Activated naive CD4-positive, alpha-beta T cell treated with anti-CD3 and anti-CD28 coated beads for 36 hours (primary cell): ENCODE results near the gene CEP57. TPM values are rescaled to one million over a fixed set of nuclear protein-coding genes. Genes with fewer than 3 reads are reported as not detected.
"Not testable (repeated sequence)": the region's sequence is repeated elsewhere in the genome, so short reads cannot be mapped to it uniquely, and the experiment has no call there.

Experiments used
- CTCF ChIA-PET: fragments of 350-600 bp; sonication (Branson Sonifier 250); formaldehyde crosslinking; loops from one replicate; lab custom pipeline; 2021; ENCODE audit warnings: antibody characterized with exemption; lab: Charles Lee
- DNase-seq: peaks from one replicate; pipeline ENCODE4 v3.0.0-alpha.2; 2020
- H3K27ac Mint-ChIP-seq: one replicate; pipeline ENCODE4 v1.8.0; 2021; ENCODE audit warnings: mild to moderate bottlenecking, mixed read lengths
- H3K27me3 Mint-ChIP-seq: one replicate; pipeline ENCODE4 v1.8.0; 2021; ENCODE audit warnings: low read depth, mixed read lengths
- H3K36me3 Mint-ChIP-seq: one replicate; pipeline ENCODE4 v1.8.0; 2021; ENCODE audit warnings: low read depth, mixed read lengths
- H3K4me1 Mint-ChIP-seq: one replicate; pipeline ENCODE4 v1.8.0; 2021; ENCODE audit warnings: low read depth, mixed read lengths
- H3K4me3 Mint-ChIP-seq: one replicate; pipeline ENCODE4 v1.8.0; 2021; ENCODE audit warnings: mild to moderate bottlenecking, moderate library complexity, mixed read lengths
- H3K9me3 Mint-ChIP-seq: one replicate; pipeline ENCODE4 v1.8.0; 2021; ENCODE audit warnings: mixed read lengths
- intact Hi-C: fragments of 100-400 bp; cut with micrococcal nuclease; formaldehyde crosslinking; loops from one replicate; pipeline ENCODE4 v1.15.1; 2023
- total RNA-seq, 2 experiments: library from RNA; stranded (reverse); gene quantifications; one replicate each; pipeline ENCODE4 v1.2.3, GENCODE V29; 2021

The CEP57 gene
- total RNA-seq, 2 experiments from 2014 or later: 110 to 115 TPM

GRCh38 chr11:95833378-95833777, 43.1 kb downstream of the CEP57 start:
- H3K4me3 Mint-ChIP-seq: no peak overlapping the region
- H3K27me3 Mint-ChIP-seq: no peaks in the 10 kb centered on the region
- no peaks in the 10 kb centered on the region for H3K9me3 Mint-ChIP-seq
- DNase-seq: no peak
- peaks cover 34% of the 10 kb centered on the region for H3K36me3 Mint-ChIP-seq
- intact Hi-C loops: loop anchor here (5.0 kb wide), 1 partner anchor 681 kb away; no protein-coding TSS in a partner anchor
- CTCF ChIA-PET: interaction anchor here (0.9 to 1.6 kb wide), 4 partner anchors 41 to 592 kb away, joined by 3 to 4 read pairs (median 4); no protein-coding TSS in a partner anchor
- peaks cover 12% of the 10 kb centered on the region for H3K4me1 Mint-ChIP-seq
- no peak overlapping the region for H3K27ac Mint-ChIP-seq

- Mint-ChIP-seq H3K4me3 (no peak overlapping the region), H3K9me3 (no peaks in the 10 kb centered on the region), H3K27me3 (no peaks in the 10 kb centered on the region), H3K4me1 (peaks cover 8% of the 10 kb centered on the region), H3K27ac (no peak overlapping the region), H3K36me3 (peaks cover 31% of the 10 kb centered on the region)
- CTCF ChIA-PET: interaction anchor here (0.7 to 3.7 kb wide), 17 partner anchors 10 to 630 kb away, joined by 3 to 25 read pairs (median 5); partner anchors contain the start of gene MAML2
- intact Hi-C loops: loop anchor here (5.0 kb wide), 4 partner anchors 132 to 407 kb away; no protein-coding TSS in a partner anchor
- no peak for DNase-seq
These were observed 45.1 kb downstream of the CEP57 start for GRCh38 chr11:95835351-95835750.

- peak; percentile 77 for DNase-seq
- Mint-ChIP-seq H3K4me3 (no peak overlapping the region), H3K27me3 (no peaks in the 10 kb centered on the region), H3K9me3 (no peaks in the 10 kb centered on the region), H3K27ac (no peak overlapping the region), H3K36me3 (peaks cover 30% of the 10 kb centered on the region), H3K4me1 (peaks cover 4% of the 10 kb centered on the region)
- CTCF ChIA-PET: interaction anchor here (0.7 to 3.7 kb wide), 24 partner anchors 9 to 677 kb away, joined by 3 to 25 read pairs (median 4); partner anchors contain the start of gene MAML2
- intact Hi-C loops: loop anchor here (1.0 to 5.0 kb wide), 8 partner anchors 131 to 590 kb away; partner anchors contain the start of genes CCDC82 and MAML2
These were observed 45.6 kb downstream of the CEP57 start for GRCh38 chr11:95835768-95836488.

GRCh38 chr11:95845167-95845566, 54.9 kb downstream of the CEP57 start:
- no peaks in the 10 kb centered on the region for H3K4me1 Mint-ChIP-seq
- DNase-seq: no peak
- no peak overlapping the region for H3K27ac Mint-ChIP-seq
- CTCF ChIA-PET: interaction anchor here (0.6 to 1.7 kb wide), 3 partner anchors 9 to 549 kb away, joined by 3 to 11 read pairs (median 3); no protein-coding TSS in a partner anchor
- intact Hi-C loops: no loop called here
- no peaks in the 10 kb centered on the region for H3K9me3 Mint-ChIP-seq
- no peak overlapping the region for H3K4me3 Mint-ChIP-seq
- H3K36me3 Mint-ChIP-seq: peaks cover 12% of the 10 kb centered on the region
- H3K27me3 Mint-ChIP-seq: no peaks in the 10 kb centered on the region

- Mint-ChIP-seq H3K4me1 (no peaks in the 10 kb centered on the region), H3K9me3 (no peaks in the 10 kb centered on the region), H3K4me3 (no peak overlapping the region), H3K36me3 (peaks cover 9% of the 10 kb centered on the region), H3K27ac (no peak overlapping the region), H3K27me3 (no peaks in the 10 kb centered on the region)
- intact Hi-C loops: loop anchor here (1.0 kb wide), 3 partner anchors 494 to 577 kb away; partner anchors contain the start of gene MAML2
- CTCF ChIA-PET: interaction anchor here (0.5 to 3.3 kb wide), 17 partner anchors 8 to 615 kb away, joined by 3 to 17 read pairs (median 6); partner anchors contain the start of genes CCDC82, CEP57, JRKL and MAML2
- DNase-seq: peak; percentile 65
These were observed 59.0 kb downstream of the CEP57 start for GRCh38 chr11:95849087-95849825.

GRCh38 chr11:95850137-95850536, 59.8 kb downstream of the CEP57 start:
- no peak overlapping the region for H3K27ac Mint-ChIP-seq
- H3K36me3 Mint-ChIP-seq: peaks cover 6% of the 10 kb centered on the region
- CTCF ChIA-PET: interaction anchor here (0.6 to 3.3 kb wide), 8 partner anchors 11 to 604 kb away, joined by 3 to 17 read pairs (median 8); partner anchors contain the start of genes CCDC82 and JRKL

GRCh38 chr11:95853138-95853537, 62.8 kb downstream of the CEP57 start:
- H3K36me3 Mint-ChIP-seq: peaks cover 5% of the 10 kb centered on the region
- H3K27ac Mint-ChIP-seq: no peak overlapping the region
- no peaks in the 10 kb centered on the region for H3K27me3 Mint-ChIP-seq
- CTCF ChIA-PET: no interaction called here
- no peak for DNase-seq
- H3K9me3 Mint-ChIP-seq: no peaks in the 10 kb centered on the region
- no peaks in the 10 kb centered on the region for H3K4me1 Mint-ChIP-seq
- H3K4me3 Mint-ChIP-seq: no peak overlapping the region
- intact Hi-C loops: no loop called here

More at GRCh38 chr11:95850137-95850536, 59.8 kb downstream of the CEP57 start:
- no peaks in the 10 kb centered on the region for H3K4me1 Mint-ChIP-seq
- DNase-seq: no peak
- no peaks in the 10 kb centered on the region for H3K27me3 Mint-ChIP-seq
- no peaks in the 10 kb centered on the region for H3K9me3 Mint-ChIP-seq
- intact Hi-C loops: no loop called here
- H3K4me3 Mint-ChIP-seq: no peak overlapping the region

- H3K36me3 Mint-ChIP-seq: peaks cover 8% of the 10 kb centered on the region
- intact Hi-C loops: no loop called here
- H3K4me3 Mint-ChIP-seq: no peak overlapping the region
- CTCF ChIA-PET: no interaction called here
- no peaks in the 10 kb centered on the region for H3K9me3 Mint-ChIP-seq
- H3K27ac Mint-ChIP-seq: no peak overlapping the region
- H3K27me3 Mint-ChIP-seq: no peaks in the 10 kb centered on the region
- no peaks in the 10 kb centered on the region for H3K4me1 Mint-ChIP-seq
- DNase-seq: no peak
These were observed 63.6 kb downstream of the CEP57 start for GRCh38 chr11:95853862-95854261.

GRCh38 chr11:95854362-95854761, 64.1 kb downstream of the CEP57 start:
- CTCF ChIA-PET, H3K27ac Mint-ChIP-seq: not testable (repeated sequence)

GRCh38 chr11:95860024-95860423, 69.7 kb downstream of the CEP57 start:
- H3K27me3 Mint-ChIP-seq, H3K27ac Mint-ChIP-seq, DNase-seq, intact Hi-C loops, H3K4me1 Mint-ChIP-seq, H3K9me3 Mint-ChIP-seq, H3K4me3 Mint-ChIP-seq, CTCF ChIA-PET: not testable (repeated sequence)
- H3K36me3 Mint-ChIP-seq: peaks cover 14% of the 10 kb centered on the region

More at GRCh38 chr11:95854362-95854761, 64.1 kb downstream of the CEP57 start:
- intact Hi-C loops, H3K4me3 Mint-ChIP-seq, DNase-seq, H3K4me1 Mint-ChIP-seq, H3K27me3 Mint-ChIP-seq, H3K36me3 Mint-ChIP-seq, H3K9me3 Mint-ChIP-seq: not testable (repeated sequence)

GRCh38 chr11:95863486-95864140, 73.3 kb downstream of the CEP57 start:
- H3K27me3 Mint-ChIP-seq: no peaks in the 10 kb centered on the region
- no peak overlapping the region for H3K4me3 Mint-ChIP-seq
- no peak for DNase-seq
- peaks cover 12% of the 10 kb centered on the region for H3K36me3 Mint-ChIP-seq
- no peak overlapping the region for H3K27ac Mint-ChIP-seq
- intact Hi-C loops: no loop called here
- CTCF ChIA-PET: no interaction called here
- no peaks in the 10 kb centered on the region for H3K4me1 Mint-ChIP-seq
- no peaks in the 10 kb centered on the region for H3K9me3 Mint-ChIP-seq
